Measurements from ENCODE around the gene TMEFF2.
"Not testable (repeated sequence)": the region's sequence is repeated elsewhere in the genome, so short reads cannot be mapped to it uniquely, and the experiment has no call there.

Gene TMEFF2

GRCh38 chr2:192128655-192129054, 66.1 kb downstream of the TMEFF2 start:
- no peak for DNase-seq (ENCODE audit: low spot score)

DNA sequence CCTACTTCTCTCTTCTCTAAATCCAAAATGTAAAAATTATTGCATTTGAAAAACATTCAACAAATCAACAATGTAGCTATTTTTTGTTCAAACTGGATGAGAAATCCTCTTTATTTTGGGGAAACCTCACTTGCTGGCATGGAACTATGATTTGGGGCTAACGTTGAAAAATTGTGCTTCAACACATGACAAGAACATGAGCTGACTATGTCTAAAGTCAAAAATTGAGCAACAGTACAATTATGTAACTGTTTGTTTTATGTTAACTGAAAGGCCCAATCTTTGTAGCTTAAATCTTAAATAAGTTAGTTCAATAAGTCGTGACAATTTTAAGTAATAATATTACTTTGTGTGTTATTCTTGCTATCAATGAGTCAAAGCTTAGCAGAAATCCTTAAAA, 67.3 kb downstream of the TMEFF2 start:
- DNase-seq (ENCODE audit: low spot score), result no peak

DNA sequence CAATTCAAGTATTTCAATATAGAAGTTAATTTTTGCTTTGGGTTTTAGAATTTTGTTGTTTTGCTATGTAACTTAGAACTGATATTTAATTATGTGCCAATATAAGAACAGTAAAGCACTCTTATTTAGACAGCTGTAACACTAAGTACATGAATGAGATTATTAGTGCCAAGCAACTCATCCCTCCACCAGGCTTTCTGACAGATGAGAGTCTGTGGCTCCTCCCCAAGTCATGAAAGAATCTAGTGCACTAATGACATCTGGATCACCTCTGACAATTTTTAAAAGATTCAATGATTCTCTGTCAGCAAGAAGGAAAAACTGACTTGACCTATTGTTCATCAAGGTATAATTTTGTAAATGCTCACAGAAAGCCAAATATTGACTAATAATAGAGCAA, 67.8 kb downstream of the TMEFF2 start:
- no peak for DNase-seq (ENCODE audit: low spot score)

- no peak for DNase-seq (ENCODE audit: low spot score)
Observed at GRCh38 chr2:192126426-192126825, 68.3 kb downstream of the TMEFF2 start.

GRCh38 chr2:192124571-192124970, 70.2 kb downstream of the TMEFF2 start:
- DNase-seq (ENCODE audit: low spot score), result no peak

DNA sequence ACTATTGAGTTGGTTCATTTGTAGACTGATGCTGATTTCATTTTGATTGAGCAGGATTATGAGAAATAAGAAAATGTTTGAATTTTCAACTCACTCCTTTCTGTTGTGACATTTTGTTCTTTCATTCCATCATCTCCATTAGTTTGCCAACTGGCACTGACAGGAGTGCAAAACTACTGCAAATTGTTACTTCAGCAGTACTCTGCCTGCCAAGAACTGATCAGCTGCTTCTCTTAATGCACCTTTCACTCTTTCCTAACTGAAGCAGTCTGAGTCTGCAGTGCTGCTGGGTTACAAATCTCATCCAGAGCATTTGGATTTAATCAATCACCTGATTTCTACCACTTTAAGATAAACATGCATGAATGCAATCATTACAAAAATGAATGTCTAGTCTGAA, 70.9 kb downstream of the TMEFF2 start:
- DNase-seq (ENCODE audit: low spot score), result no peak

GRCh38 chr2:192122946-192123345, 71.8 kb downstream of the TMEFF2 start:
- DNase-seq (ENCODE audit: low spot score), result no peak

DNA sequence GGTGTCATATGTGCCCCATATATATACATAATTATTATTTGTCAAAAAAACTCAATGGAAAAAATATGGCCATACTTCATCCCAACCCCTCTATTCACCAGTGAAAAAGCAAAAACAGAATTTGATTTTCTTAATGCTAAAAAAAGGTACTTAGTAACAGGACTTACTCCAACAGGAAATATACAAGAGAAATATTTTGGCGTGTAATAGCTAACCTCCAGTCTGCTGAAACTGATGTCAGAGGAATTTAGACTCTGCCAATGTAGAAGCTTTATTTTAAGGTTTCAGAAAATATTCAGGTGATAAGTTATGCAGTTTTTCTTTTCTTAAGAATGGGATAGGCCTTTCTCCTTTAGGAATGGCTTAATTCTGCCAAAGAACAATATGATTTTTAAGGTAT, 72.6 kb downstream of the TMEFF2 start:
- DNase-seq (ENCODE audit: low spot score), result no peak

DNA sequence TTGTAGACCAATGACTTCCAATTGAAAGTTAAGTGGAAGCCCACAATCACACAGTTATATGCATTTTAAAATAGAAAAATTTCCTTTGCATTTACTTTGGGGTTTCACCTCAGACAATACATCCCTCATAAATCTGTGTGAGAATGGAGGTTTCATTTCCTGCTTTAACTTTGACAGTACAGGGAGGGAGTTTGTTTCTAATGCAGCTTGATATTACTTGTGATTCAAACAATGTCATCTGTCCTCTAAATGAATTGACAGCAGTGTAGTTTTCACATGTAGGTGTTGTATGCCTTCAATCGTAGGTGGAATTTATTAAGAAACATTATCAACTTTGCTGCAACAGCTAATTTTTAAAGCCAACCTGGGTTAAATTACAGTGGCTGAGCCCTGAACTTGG, 75.2 kb downstream of the TMEFF2 start:
- DNase-seq (ENCODE audit: low spot score), result no peak

DNA sequence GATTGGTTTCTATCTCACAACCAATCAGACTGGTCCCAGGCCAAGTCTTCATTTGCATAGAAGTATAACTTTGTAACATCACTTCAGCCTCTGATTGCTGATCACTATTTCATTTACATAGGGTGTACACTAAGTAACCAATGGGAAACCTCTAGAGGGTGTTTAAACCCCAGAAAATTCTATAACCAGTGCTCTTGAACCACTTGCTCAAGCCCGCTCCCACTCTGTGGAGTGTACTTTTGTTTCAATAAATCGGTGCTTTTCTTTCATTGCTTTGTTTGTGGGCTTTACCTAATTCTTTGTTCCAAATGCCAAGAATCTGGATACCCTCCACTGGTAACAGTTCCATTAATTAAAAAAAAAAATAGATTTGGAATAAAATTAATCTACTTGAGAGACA, 77.0 kb downstream of the TMEFF2 start:
- no peak for DNase-seq (ENCODE audit: low spot score)

GRCh38 chr2:192111536-192111935, 83.2 kb downstream of the TMEFF2 start:
- DNase-seq (ENCODE audit: low spot score), result not testable (repeated sequence)

DNA sequence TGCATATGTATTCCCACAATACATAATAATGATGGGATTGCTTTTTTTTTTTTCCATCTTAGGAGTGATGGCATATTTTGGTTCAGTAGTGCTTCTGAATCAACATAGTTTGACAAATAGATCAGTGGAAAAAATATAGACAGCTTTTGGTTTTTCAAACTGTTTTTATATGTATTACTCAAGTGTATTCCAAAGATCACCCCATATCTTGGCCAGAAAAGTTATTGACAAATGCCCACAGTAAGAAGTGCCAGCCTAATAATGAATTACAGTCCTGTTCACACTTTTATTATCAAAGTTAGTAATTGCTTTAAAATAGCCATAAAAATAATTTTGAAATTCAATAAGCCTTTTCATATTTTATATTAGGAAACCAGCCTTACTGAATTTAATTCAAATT, 95.0 kb downstream of the TMEFF2 start:
- no peak for DNase-seq (ENCODE audit: low spot score)

- DNase-seq (ENCODE audit: low spot score), result no peak
Observed at GRCh38 chr2:192098814-192099491, 95.8 kb downstream of the TMEFF2 start.

DNA sequence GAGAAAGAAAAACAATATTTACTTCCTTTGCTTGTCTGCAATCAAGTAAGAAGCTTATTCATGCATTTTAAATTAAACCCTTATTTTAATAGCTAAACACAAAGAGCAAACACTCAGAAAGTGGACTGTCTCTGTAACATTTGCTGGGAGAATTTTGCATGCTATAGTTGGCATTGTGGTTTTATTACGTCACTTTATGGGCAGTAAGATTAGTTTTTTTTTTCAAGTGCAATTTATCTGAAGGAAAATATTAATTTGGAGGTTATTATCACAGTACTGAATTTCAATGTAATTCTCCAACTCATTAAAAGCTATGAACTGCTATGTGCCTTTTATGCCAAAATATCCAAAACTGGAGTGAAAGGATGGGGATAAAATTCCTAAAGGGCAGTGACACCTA, 103.3 kb downstream of the TMEFF2 start:
- no peak for DNase-seq (ENCODE audit: low spot score)

GRCh38 chr2:192090911-192091310, 103.8 kb downstream of the TMEFF2 start:
- no peak for DNase-seq (ENCODE audit: low spot score)

DNA sequence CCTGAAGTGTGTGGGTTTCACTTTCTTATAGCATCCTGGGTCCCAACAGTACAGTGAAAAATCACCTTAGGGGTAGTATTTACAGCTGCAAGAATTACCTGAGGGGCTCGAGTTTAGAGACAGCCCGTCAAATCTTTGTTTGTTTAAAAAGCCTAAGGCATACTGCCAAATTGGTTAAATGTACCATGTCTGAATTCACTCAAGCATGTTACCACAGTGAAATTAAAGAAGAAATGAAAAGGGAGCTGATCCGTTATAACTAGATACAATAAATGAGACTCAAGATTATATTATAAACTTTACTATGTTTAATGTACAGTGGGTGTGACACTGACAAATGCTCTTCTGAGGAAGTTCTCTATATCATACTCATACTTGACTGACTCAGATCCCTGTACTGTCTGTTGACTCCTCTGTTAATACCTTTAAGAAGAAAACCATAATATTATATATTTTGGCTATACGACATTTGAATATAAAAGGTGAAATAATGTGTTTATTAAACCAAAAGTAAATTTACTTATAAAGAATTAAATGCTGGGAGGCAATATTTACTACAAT, 107.3 kb downstream of the TMEFF2 start:
- no peak for DNase-seq (ENCODE audit: low spot score)

DNA sequence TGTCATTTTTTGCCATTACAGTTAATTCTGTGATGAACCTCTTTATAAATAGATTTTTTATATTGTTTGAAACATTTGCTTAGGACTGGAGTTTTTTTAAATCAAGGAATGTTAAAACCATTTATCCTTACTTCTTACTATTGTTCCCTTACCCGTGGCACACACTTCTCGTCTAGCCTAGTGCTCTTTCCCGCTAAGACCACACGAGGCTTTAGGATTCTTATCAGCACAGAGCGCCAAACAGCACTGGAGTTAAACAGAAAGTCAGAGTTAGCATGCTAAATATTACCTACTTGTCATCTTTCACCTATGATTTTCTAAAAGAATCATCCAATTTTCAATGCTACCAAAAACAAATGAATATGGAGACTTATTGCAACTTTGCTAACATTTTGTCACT, 112.6 kb downstream of the TMEFF2 start:
- no peak for DNase-seq (ENCODE audit: low spot score)

DNA sequence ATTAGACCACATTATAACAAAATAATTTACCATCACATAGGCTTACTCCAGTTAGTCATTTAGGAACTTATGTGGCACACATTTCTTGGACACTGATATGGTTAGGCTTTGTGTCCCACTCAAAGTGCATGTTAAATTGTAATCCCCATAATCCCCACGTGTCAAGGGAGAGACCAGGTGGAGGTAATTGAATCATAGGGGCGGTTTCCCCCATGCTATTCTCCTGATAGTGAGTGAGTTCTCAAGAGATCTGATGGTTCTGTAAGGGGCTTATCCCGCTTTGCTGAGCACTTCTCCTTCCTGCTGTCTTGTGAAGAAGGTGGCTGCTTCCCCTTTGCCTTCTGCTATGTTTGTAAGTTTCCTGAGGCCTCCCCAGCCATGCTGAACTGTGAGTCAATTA, 114.6 kb downstream of the TMEFF2 start:
- DNase-seq (ENCODE audit: low spot score), result not testable (repeated sequence)

DNA sequence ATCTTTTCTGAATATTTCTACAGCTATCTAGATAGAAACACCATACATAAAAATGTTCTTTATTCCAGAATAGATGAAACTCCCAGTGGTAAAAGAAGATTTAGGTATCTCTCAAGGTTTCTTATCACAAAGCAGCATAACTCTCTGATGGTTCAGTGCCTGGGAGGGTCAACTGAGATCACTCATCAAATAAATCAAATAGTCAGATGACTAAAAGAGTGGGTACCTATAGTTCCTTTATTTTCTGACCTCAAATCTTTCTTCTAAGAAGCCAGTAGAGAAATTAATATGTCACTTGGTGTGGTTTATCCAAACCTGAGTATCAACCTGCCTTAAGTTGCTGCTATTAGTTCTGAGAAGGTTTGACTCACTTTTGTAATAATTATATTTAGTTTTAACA, 120.9 kb downstream of the TMEFF2 start:
- no peak for DNase-seq (ENCODE audit: low spot score)

GRCh38 chr2:192072778-192073177, 122.0 kb downstream of the TMEFF2 start:
- DNase-seq (ENCODE audit: low spot score), result no peak

DNA sequence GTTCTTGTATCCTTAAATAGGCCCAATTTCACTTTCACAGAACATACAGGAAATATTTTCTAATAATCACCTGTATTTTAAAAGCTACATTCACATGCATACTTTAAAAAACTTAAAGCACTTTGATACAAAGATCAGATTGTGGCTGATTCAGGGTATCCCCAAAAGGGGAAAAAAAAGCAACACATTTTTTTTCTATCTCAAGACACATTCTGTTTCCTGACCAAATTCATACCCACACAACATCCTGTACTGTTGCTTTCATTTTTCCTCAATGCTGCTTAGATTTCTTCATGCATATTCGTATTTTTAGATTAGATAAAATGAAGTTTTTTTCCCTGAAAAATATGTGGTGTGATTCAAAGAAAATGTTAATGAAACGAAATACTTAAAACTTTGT, 122.5 kb downstream of the TMEFF2 start:
- DNase-seq (ENCODE audit: low spot score), result no peak

DNA sequence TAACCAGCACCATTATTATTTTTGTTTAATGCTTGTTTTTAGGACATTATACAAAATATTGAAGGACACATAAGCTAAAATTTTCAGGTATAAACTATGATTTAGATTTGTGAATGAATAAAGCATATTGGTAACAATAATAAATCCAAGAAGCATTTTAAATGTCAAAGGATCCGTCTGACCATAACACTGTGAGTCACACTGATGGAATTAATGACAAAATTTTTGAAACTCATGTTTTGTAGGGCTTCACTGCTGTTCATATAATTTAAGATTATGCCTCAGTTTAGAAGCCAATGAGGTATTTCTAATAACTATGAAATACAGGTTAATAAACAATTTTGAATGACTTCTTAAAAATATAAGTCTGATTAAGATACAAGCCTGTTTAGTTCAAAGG, 124.6 kb downstream of the TMEFF2 start:
- DNase-seq (ENCODE audit: low spot score), result no peak

- no peak for DNase-seq (ENCODE audit: low spot score)
Observed at GRCh38 chr2:192069417-192069816, 125.3 kb downstream of the TMEFF2 start.

DNA sequence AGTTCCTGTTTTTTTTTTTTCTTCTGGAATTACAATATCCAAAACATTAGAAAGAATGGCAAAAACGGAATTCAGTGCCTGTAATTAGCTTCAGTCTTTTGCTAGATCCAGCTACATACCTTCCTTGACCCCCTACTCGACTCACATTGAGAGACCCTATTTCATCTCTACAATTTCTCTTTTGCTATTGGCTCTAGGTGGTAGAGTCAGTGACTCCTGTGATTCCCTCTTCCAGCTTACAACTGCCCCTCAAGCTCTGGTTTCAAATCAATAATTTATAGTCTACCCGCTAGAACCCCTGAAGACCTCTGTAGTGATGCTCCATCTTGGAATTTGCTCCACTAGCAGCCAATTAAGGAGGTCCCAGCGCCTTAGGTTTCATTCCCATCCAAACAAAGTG, 125.8 kb downstream of the TMEFF2 start:
- no peak for DNase-seq (ENCODE audit: low spot score)
